NCI-H510A treated with DMSO at 0.1 percent for 48 hours (cell line): ENCODE measurements around the gene KCNQ1OT1.

Experiments used
- DNase-seq: peaks from one replicate; lab custom pipeline; 2025; lab: John Stamatoyannopoulos, UW

The KCNQ1OT1 gene

GRCh38 chr11:2721210-2721916 lies 21.6 kb upstream of the KCNQ1OT1 start:
- no peak for DNase-seq

DNA sequence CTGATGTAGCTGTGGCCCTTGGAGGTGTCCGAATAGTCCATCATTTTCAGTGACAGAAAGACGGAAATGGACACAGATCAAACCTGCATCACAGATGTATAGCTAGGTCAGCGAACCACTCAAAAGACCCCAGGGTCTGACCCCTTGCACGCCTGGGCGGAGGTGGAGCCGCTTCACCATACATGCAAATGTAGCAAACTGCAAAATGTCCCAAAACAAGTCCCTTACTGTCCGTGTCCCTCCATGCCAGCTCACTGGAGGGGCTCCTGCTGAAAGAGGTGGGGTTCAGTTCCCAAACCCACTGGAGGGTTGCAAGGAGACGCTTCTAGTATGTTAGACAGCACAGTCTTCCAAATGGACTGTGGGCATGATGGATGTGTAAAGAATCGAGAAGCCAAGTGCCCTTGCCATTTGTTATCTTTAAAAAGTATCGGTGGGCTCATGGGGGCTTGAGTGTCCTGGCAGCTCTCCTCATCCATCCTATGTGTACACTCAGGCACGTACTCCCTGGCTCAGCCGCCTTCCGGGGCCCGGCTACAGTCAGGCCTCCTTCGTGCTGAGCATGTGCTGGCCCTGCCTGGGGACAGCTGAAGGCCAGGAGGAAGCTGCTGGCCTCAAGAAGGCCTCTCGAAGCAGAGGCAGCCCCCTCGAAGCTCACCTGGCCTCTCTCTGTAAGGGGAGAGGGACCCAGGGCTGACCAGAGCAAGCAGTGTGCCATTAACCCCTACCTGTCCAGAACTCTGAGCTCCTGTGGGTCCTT lies 20.2 kb upstream of the KCNQ1OT1 start:
- DNase-seq: no peak

DNA sequence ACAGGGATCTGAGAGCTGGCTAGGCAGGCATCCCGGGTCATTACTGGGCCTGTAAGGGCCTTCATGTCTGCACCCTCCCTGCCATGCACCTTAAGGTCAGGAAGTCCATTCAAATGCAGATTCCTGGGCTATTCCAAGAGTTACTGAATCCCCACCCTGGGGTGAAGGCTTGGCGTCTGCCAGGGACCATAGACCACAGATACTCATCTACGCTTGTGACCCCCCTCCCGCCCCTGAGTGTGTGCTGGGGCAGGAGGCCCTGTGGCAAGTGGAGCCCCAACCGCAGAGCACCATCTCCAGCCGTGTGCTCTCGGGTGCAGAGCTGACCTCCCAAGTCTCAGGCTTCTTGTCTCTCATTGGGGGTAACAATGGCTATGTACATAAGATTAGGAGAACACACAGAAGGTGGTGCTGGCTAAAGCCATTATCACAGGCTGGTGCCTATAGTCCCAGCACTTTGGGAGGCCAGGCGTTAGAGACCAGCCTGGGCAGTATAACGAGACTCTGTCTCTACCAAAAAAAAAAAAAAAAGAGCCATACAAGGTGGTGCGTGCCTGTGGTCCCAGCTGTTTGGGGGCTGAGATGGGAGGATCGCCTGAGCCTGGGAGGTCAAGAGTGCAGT lies 19.1 kb upstream of the KCNQ1OT1 start:
- DNase-seq: no peak

GRCh38 chr11:2717561-2718325 lies 17.9 kb upstream of the KCNQ1OT1 start:
- DNase-seq: no peak

DNA sequence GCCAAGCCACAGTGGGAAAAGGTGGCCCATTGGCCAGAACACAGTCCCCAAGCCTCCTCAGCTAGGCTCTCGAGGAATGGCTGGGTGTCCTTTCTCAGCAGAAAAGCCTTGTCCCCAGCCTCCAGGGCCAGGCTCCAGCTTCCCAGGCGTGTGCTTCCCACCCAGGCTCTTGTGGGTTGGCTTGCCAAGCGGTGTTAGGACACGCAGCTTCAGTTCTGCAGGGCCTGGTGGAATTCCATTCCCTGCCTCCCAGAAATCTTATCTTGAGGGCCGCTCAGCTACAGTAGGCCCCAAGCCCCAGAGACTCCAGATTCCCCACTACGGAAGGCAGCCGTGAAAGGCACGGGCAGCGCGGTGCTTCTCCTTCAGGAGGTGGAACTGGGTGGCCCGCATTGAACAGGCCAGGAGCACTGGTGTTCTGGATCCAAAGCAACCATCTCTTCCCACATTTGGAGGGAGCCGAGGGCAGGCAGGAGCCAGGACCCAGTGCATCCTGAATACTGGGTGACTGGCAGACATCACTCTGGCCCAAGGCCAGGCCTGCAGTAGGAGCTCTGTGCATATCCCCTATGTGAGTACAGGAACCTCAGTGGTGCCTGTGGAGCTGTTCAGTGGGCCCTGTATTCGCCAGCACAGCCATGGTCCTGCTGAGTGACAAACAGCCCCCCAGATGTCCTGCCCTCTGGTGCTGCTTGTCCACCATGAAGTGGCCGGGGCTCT lies 16.7 kb upstream of the KCNQ1OT1 start:
- no peak for DNase-seq

- no peak for DNase-seq
Measured at GRCh38 chr11:2715716-2716350, 16.0 kb upstream of the KCNQ1OT1 start.

DNA sequence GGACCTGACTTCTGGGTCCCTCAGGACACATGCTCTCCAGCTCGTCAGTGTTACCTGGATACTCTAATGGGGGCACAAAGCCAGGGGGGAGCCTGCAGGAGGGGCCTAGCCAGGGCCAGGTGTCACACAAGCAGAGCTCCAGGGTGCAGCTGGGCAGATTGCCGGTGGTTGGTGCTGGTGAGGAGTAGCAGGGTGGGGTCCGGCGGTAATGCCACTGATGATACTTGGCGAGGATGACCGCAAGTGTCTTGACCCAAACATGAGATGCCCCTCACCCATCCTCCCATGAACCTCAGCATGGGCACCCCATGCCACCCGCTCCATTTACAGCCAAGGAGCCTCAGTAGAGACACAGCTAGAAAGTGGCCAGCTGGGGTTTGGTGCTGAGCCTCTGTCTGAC lies 15.1 kb upstream of the KCNQ1OT1 start:
- DNase-seq: no peak

- DNase-seq: no peak
Measured at GRCh38 chr11:2714463-2714800, 14.6 kb upstream of the KCNQ1OT1 start.

GRCh38 chr11:2713661-2714462 lies 14.1 kb upstream of the KCNQ1OT1 start:
- no peak for DNase-seq

- DNase-seq: no peak
Measured at GRCh38 chr11:2713094-2713493, 13.3 kb upstream of the KCNQ1OT1 start.

- no peak for DNase-seq
Measured at GRCh38 chr11:2711161-2711560, 11.4 kb upstream of the KCNQ1OT1 start.

DNA sequence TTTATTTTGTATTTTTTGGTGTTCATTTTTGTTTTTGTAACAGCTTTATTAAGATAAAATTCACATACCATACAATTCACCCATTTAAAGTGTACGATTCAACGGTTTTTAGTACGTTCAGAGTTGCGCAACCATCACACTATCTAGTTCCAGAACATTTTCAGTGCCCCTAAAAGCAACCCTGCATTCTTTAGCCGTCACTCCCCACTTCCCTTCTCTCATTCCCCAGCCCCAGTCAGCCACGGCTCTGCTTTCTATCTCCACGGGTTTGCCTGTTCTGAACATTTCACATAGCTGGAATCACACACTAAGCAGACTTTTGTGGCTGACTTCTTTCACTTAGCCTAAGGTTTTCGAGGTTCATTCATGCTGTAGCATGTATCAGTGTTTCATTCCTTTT lies 9.6 kb upstream of the KCNQ1OT1 start:
- DNase-seq: no peak

DNA sequence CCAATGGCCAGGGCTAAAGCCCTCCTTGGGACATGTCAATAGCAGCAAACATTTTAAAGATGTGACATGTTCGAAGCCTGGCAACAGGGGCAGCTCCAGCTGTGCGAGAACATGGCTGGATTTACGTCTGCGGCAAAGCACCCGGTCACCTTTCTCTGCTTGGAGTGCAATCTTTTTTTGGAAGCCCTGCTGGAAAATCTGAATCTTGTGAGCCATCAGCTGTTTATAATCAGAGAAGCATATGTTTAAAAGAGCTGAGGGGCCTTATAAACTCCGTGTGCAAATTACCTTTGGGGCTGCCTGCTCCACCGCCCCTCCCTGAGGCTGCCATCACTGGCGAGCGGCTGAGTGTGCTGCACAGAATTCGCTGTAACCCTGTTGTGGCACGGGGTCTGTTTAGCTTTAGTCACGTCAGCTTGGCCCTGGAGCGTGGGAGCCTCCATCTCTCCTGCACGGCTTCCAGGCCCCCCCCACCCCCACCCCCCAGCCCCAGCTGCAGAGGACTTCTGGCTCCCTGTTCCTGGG lies 9.0 kb upstream of the KCNQ1OT1 start:
- no peak for DNase-seq

- DNase-seq: no peak
Measured at GRCh38 chr11:2708151-2708581, 8.4 kb upstream of the KCNQ1OT1 start.

GRCh38 chr11:2707736-2708135 lies 7.9 kb upstream of the KCNQ1OT1 start:
- no peak for DNase-seq

DNA sequence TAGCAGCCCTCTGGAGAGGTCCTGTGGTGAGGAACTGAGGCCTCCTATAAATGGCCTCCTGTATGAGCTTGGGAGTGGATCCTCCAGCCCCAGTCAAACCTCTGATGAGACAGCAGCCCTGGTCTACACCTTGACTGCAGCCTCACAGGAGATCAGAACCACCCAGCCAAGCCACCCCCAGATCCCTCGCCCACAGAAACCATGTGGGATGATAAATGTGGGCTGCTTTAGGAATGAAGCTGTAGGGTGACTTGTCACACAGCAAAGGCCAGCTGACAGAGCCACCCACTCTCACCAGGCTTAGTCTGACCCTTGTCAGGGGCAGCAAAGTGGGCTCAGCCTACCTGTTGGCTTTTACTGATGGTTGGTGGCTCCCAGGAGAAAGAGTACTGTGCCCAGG lies 6.5 kb upstream of the KCNQ1OT1 start:
- DNase-seq: no peak

DNA sequence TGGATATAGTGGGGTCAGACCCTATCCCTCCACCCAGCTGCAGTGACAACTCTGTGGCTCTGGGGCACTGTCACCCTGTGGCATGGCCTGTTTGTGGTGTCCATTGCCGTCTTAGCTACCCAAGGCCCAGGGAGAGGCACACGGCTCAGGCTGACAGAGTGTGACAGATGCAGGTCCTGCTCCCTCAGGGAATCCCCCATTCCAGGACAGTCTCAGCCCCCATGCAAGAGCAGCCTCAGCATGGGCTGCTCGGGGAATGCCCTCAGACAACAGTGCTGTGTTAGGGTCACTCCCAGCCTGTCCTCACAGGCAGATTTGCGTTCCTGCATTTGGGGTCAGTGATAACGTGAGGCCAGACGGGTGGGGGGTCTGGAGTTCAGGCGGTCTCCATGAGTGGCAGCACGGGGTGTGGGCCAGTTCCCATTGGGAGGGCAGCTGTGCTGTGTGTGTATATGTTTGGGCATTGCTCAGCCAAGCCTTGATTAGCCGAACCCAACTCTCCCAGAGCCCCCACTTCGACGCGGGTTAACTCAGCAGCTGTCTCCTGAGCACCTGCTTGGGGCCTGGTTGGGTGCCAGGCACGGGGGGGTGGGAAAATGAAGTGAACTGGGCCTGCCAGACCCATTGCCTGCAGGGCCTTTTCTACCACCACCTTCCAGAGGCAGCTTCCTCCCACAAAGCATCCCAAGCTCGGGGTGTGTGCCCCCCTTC lies 5.3 kb upstream of the KCNQ1OT1 start:
- DNase-seq: no peak

DNA sequence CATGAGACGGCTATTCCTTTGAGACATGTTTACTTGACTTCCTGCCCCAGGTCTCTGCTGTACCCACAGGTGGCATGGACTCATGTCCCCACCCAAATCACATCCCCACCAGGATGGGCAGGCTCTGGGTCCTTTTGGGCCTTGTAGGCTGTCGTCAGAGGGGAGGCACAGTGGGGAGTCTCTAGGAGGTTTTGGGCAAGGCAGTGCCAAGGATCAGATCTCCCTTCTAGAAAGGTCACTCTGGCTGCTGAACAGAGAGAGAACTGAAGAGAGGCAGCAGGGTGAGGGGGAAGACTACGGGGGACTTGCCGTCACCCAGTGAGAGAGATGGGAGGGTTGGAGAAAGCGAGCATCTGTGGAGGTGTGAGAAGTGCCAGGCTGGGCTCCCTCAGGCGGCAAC lies 4.6 kb upstream of the KCNQ1OT1 start:
- DNase-seq: no peak

DNA sequence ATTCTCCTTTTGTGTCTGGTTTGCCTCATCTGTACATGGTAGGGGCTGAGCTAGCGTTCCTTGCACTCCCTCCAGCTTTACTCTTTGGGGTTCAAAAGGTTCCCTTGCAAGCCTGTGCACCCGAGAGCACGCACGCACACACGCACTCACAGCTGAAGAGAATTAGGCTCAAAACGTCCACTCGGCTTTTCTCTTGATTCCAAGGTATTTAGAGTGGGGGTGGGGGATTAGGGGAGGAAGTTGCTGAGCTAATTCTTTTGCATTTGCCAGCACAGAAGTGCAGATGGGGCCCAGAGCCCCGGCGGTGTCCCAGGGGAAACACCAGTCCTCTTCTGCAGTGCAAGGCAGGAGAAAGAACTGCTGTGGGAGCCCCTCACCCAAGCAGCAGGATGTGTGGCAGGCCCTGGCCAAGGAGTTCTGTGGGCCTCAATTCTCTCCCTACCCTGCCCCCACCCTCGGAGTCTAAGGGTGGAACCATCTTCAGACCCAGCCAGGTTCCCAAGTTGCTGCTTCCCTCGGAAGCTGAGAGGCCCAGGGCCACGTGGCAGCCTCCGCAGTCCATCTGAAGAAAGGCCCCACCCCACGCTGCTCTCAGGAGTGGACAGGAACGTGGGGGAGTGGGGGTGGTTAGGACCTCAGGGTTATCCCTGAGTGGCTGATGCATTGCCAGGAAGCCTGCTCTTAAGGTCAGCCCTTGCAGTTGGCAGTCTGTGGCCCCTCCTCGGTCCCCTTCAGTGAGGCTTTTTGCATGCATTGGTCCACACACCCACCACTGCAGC lies 3.8 kb upstream of the KCNQ1OT1 start:
- no peak for DNase-seq
